CD4-positive, CD25-positive, alpha-beta regulatory T cell (primary cell): ENCODE measurements around the gene CEP43. TPM values are rescaled to one million over a fixed set of nuclear protein-coding genes. Genes with fewer than 3 reads are reported as not detected.

Source experiments
- ATAC-seq, 2 donors: fragments of 150-1000 bp; cut with Tn5 transposase; one replicate each; pipeline ENCODE4 v1.10.0; 2021; ENCODE audit warnings: low read depth in 2 of 2, moderate number of reproducible peaks in 2 of 2, moderate library complexity in 1 of 2
- DNase-seq, 3 donors: peaks; one replicate each; pipeline versions ENCODE4 v3.0.0 to v3.0.0-alpha.2; 2012 to 2022; ENCODE audit warnings: mixed read lengths in 1 of 3
- H3K27ac ChIP-seq: one replicate; pipeline ENCODE4 v1.7.0; 2013; ENCODE audit warnings: mild to moderate bottlenecking, low read length; ENCODE audit not compliant: insufficient read depth, poor library complexity, severe bottlenecking
- H3K27me3 ChIP-seq: one replicate; pipeline ENCODE4 v1.7.0; 2013; ENCODE audit warnings: low read length; ENCODE audit not compliant: control insufficient read depth, insufficient read depth
- H3K36me3 ChIP-seq: one replicate; pipeline ENCODE4 v1.7.0; 2013; ENCODE audit warnings: mild to moderate bottlenecking, low read length, moderate library complexity; ENCODE audit not compliant: control insufficient read depth, insufficient read depth
- H3K4me1 ChIP-seq: 2 replicates; pipeline ENCODE4 v1.7.0; 2013; ENCODE audit warnings: mild to moderate bottlenecking, low read length; ENCODE audit not compliant: insufficient read depth, control insufficient read depth, poor library complexity, severe bottlenecking
- H3K4me3 ChIP-seq: one replicate; pipeline ENCODE4 v1.7.0; 2013; ENCODE audit warnings: low read depth, mild to moderate bottlenecking, low read length, moderate library complexity
- H3K9me3 ChIP-seq, 2 experiments: 1 replicate in 1 of 2; 2 replicates in 1 of 2; pipeline ENCODE4 v1.7.0; 2013; ENCODE audit warnings: low read length in 2 of 2, mild to moderate bottlenecking in 1 of 2, moderate library complexity in 1 of 2; ENCODE audit not compliant: control insufficient read depth in 2 of 2
- H3K27ac Mint-ChIP-seq, 3 donors: one replicate each; pipeline ENCODE4 v1.8.0; 2020 to 2022; ENCODE audit warnings: mild to moderate bottlenecking in 3 of 3, mixed read lengths in 3 of 3, moderate library complexity in 2 of 3
- H3K27me3 Mint-ChIP-seq: one replicate; pipeline ENCODE4 v1.8.0; 2022; ENCODE audit warnings: mild to moderate bottlenecking, mixed read lengths
- H3K36me3 Mint-ChIP-seq: one replicate; pipeline ENCODE4 v1.8.0; 2020; ENCODE audit warnings: mixed read lengths
- H3K4me1 Mint-ChIP-seq, 4 donors: one replicate each; pipeline ENCODE4 v1.8.0; 2020 to 2022; ENCODE audit warnings: mixed read lengths in 4 of 4, mild to moderate bottlenecking in 1 of 4
- H3K4me3 Mint-ChIP-seq, 4 donors: one replicate each; pipeline ENCODE4 v1.8.0; 2020 to 2022; ENCODE audit warnings: mild to moderate bottlenecking in 4 of 4, mixed read lengths in 4 of 4, moderate library complexity in 3 of 4
- H3K9me3 Mint-ChIP-seq, 7 donors: one replicate each; pipeline ENCODE4 v1.8.0; 2020 to 2022; ENCODE audit warnings: mixed read lengths in 7 of 7, mild to moderate bottlenecking in 3 of 7, moderate library complexity in 2 of 7
- polyA plus RNA-seq, 4 donors: library from polyadenylated mRNA; unstranded; fragments of 300-500 nt; fragmentation: Illumina TruSeq; gene quantifications; one replicate each; pipeline ENCODE4 v1.2.3, GENCODE V29; 2021
- total RNA-seq: library from RNA; stranded (reverse); gene quantifications from one replicate; pipeline ENCODE4 v1.2.3, GENCODE V29; 2022

Gene CEP43
- total and polyA plus RNA-seq, 5 donors from 2014 or later, result 5.6 to 32.5 (median 8.6) TPM

DNA sequence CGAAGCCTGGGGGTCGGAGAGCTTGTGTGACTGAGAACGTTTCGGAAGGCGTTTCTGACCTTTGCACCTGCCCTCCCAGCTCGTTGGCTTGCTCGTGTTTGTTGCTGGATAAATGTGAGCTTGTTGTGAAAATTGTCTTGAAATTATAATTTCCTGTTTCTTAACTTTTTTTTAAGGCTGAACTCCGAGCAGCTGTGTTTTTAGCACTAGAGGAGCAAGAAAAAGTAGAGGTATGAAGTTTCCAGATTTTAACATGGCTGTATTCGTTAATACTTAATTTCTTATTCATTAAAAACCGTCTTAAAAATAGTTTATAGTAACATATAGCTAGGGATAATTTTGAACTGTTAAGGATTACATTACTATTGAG is 672 bp downstream of the CEP43 start:
- H3K36me3 Mint-ChIP-seq, result peaks cover 5% of the 10 kb centered on the region
- H3K27ac Mint-ChIP-seq, result peak overlapping the region; percentile 78 to 85 (median 83)
- H3K9me3 ChIP-seq, result no peaks in the 10 kb centered on the region
- H3K4me1 ChIP-seq, result peaks cover 36% of the 10 kb centered on the region
- H3K9me3 Mint-ChIP-seq, result no peaks in the 10 kb centered on the region
- peak overlapping the region; percentile 92 to 97 (median 94) for H3K4me3 Mint-ChIP-seq
- H3K27ac ChIP-seq, result peak overlapping the region; percentile 79
- no peaks in the 10 kb centered on the region for H3K27me3 Mint-ChIP-seq
- no peaks in the 10 kb centered on the region for H3K27me3 ChIP-seq
- H3K4me3 ChIP-seq, result peak overlapping the region; percentile 86
- no peak for ATAC-seq
- H3K4me1 Mint-ChIP-seq, result peaks cover 30 to 46% (median 35%) of the 10 kb centered on the region in 4 donors
- DNase-seq, result peak in 2 of 3 donors; percentile 20 to 26
- peaks cover 14% of the 10 kb centered on the region for H3K36me3 ChIP-seq

DNA sequence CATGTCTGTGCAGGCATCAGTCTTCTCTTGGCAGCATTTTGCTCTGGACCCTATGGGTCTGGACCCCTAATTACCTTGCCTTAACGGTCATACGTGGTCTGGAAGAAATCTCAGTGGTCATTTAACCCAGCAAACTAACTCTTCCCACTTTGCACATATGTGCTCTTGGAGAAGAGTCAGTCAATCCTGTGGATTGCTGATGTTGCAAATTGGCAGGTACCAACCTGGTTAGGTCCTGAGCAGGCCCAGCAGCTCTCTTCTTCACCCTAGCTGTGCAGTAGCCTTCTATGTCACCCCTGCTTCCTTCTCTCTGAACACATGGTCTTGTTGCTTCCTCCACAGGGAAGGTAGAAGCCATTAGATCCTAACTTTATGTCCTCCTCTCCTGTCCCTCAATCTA is 1.6 kb downstream of the CEP43 start:
- Histone ChIP-seq H3K36me3 (peaks cover 15% of the 10 kb centered on the region), H3K4me3 (peak overlapping the region; percentile 86), H3K9me3 (no peaks in the 10 kb centered on the region), H3K27ac (no peak overlapping the region), H3K27me3 (no peaks in the 10 kb centered on the region), H3K4me1 (peaks cover 36% of the 10 kb centered on the region)
- H3K4me1 Mint-ChIP-seq, result peaks cover 29 to 44% (median 32%) of the 10 kb centered on the region in 4 donors
- H3K27me3 Mint-ChIP-seq, result no peaks in the 10 kb centered on the region
- DNase-seq, result no peak
- ATAC-seq, result no peak
- peak overlapping the region; percentile 73 to 97 (median 93) for H3K4me3 Mint-ChIP-seq
- H3K9me3 Mint-ChIP-seq, result no peaks in the 10 kb centered on the region
- peak overlapping the region in 1 of 3 donors; percentile 78 for H3K27ac Mint-ChIP-seq
- H3K36me3 Mint-ChIP-seq, result peaks cover 12% of the 10 kb centered on the region

- H3K36me3 Mint-ChIP-seq, result peaks cover 42% of the 10 kb centered on the region
- H3K4me1 Mint-ChIP-seq, result peaks cover 21 to 36% (median 25%) of the 10 kb centered on the region in 4 donors
- Histone ChIP-seq H3K4me3 (no peak overlapping the region), H3K36me3 (peaks cover 32% of the 10 kb centered on the region), H3K27me3 (no peaks in the 10 kb centered on the region), H3K4me1 (peaks cover 20% of the 10 kb centered on the region), H3K27ac (no peak overlapping the region), H3K9me3 (no peaks in the 10 kb centered on the region)
- no peak for ATAC-seq
- no peaks in the 10 kb centered on the region for H3K9me3 Mint-ChIP-seq
- DNase-seq, result no peak
- H3K27ac Mint-ChIP-seq, result no peak overlapping the region
- H3K27me3 Mint-ChIP-seq, result no peaks in the 10 kb centered on the region
- H3K4me3 Mint-ChIP-seq, result peak overlapping the region in 1 of 4 donors; percentile 2
Observed at GRCh38 chr6:167005350-167006159, 6.4 kb downstream of the CEP43 start.

DNA sequence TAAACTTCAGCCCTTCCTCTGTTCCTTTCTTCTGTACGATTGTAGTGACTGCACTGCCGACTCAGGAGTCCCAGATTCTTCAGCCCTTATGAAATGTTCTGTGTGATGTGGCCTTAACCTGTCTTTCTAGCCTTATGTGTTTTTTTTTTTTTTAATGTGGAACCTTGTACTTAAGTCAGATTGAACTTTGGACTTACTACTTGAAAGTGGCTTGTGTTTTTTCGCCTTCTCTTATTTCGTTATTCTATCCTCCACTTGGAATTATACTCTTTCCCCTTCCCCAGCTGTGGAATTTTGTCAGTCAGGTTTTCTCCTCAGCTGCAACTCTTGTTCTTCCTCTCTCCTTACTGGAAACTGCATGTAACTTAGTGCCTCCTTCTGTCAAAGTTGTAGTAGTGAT is 8.8 kb downstream of the CEP43 start:
- Histone ChIP-seq H3K4me1 (no peaks in the 10 kb centered on the region), H3K36me3 (peaks cover 50% of the 10 kb centered on the region), H3K4me3 (no peak overlapping the region), H3K27ac (no peak overlapping the region), H3K9me3 (no peaks in the 10 kb centered on the region), H3K27me3 (no peaks in the 10 kb centered on the region)
- no peak overlapping the region for H3K4me3 Mint-ChIP-seq
- ATAC-seq (no peak), DNase-seq (no peak)
- H3K9me3 Mint-ChIP-seq, result no peaks in the 10 kb centered on the region
- H3K27me3 Mint-ChIP-seq, result no peaks in the 10 kb centered on the region
- peaks cover 55% of the 10 kb centered on the region for H3K36me3 Mint-ChIP-seq
- H3K27ac Mint-ChIP-seq, result peak overlapping the region in 2 of 3 donors; percentile 15 to 73
- H3K4me1 Mint-ChIP-seq, result peaks cover 10 to 21% (median 13%) of the 10 kb centered on the region in 4 donors

GRCh38 chr6:167013067-167013466 is 13.9 kb downstream of the CEP43 start:
- Histone ChIP-seq H3K27me3 (no peaks in the 10 kb centered on the region), H3K27ac (no peak overlapping the region), H3K36me3 (peaks cover 40% of the 10 kb centered on the region), H3K4me1 (no peaks in the 10 kb centered on the region), H3K4me3 (no peak overlapping the region), H3K9me3 (no peaks in the 10 kb centered on the region)
- Mint-ChIP-seq H3K4me1 (peaks cover 9 to 17% (median 14%) of the 10 kb centered on the region in 4 donors), H3K36me3 (peaks cover 43% of the 10 kb centered on the region), H3K27me3 (no peaks in the 10 kb centered on the region), H3K27ac (peak overlapping the region; percentile 38 to 69 (median 63)), H3K4me3 (no peak overlapping the region), H3K9me3 (no peaks in the 10 kb centered on the region)
- DNase-seq (no peak), ATAC-seq (no peak)

- H3K9me3 ChIP-seq, result no peaks in the 10 kb centered on the region
- no peak overlapping the region for H3K27ac Mint-ChIP-seq
- no peak overlapping the region for H3K4me3 ChIP-seq
- H3K36me3 ChIP-seq, result peaks cover 40% of the 10 kb centered on the region
- H3K27ac ChIP-seq, result no peak overlapping the region
- no peaks in the 10 kb centered on the region for H3K27me3 ChIP-seq
- peaks cover 10 to 19% (median 14%) of the 10 kb centered on the region in 4 donors for H3K4me1 Mint-ChIP-seq
- peaks cover 41% of the 10 kb centered on the region for H3K36me3 Mint-ChIP-seq
- ATAC-seq (no peak), DNase-seq (no peak)
- H3K9me3 Mint-ChIP-seq, result no peaks in the 10 kb centered on the region
- no peaks in the 10 kb centered on the region for H3K4me1 ChIP-seq
- no peak overlapping the region for H3K4me3 Mint-ChIP-seq
- H3K27me3 Mint-ChIP-seq, result no peaks in the 10 kb centered on the region
Observed at GRCh38 chr6:167013946-167014345, 14.7 kb downstream of the CEP43 start.

GRCh38 chr6:167015302-167015701 is 16.1 kb downstream of the CEP43 start:
- Mint-ChIP-seq H3K9me3 (no peaks in the 10 kb centered on the region), H3K4me1 (peaks cover 6 to 18% (median 12%) of the 10 kb centered on the region in 4 donors), H3K27ac (no peak overlapping the region), H3K27me3 (no peaks in the 10 kb centered on the region), H3K4me3 (no peak overlapping the region), H3K36me3 (peaks cover 42% of the 10 kb centered on the region)
- peaks cover 37% of the 10 kb centered on the region for H3K36me3 ChIP-seq
- no peak for DNase-seq
- no peak for ATAC-seq
- no peaks in the 10 kb centered on the region for H3K4me1 ChIP-seq
- H3K4me3 ChIP-seq, result no peak overlapping the region
- no peaks in the 10 kb centered on the region for H3K27me3 ChIP-seq
- H3K27ac ChIP-seq, result no peak overlapping the region
- no peaks in the 10 kb centered on the region for H3K9me3 ChIP-seq

- H3K27ac Mint-ChIP-seq, result peak overlapping the region in 1 of 3 donors; percentile 82
- peaks cover 15% of the 10 kb centered on the region for H3K36me3 Mint-ChIP-seq
- Histone ChIP-seq H3K36me3 (peaks cover 29% of the 10 kb centered on the region), H3K4me3 (peak overlapping the region; percentile 69), H3K4me1 (no peaks in the 10 kb centered on the region), H3K27me3 (no peaks in the 10 kb centered on the region), H3K9me3 (no peaks in the 10 kb centered on the region), H3K27ac (no peak overlapping the region)
- H3K4me1 Mint-ChIP-seq, result peaks cover 2 to 12% (median 7%) of the 10 kb centered on the region in 4 donors
- H3K9me3 Mint-ChIP-seq, result no peaks in the 10 kb centered on the region
- no peak for DNase-seq
- no peak for ATAC-seq
- no peaks in the 10 kb centered on the region for H3K27me3 Mint-ChIP-seq
- H3K4me3 Mint-ChIP-seq, result peak overlapping the region in 1 of 4 donors; percentile 31
Observed at GRCh38 chr6:167020206-167020605, 21.0 kb downstream of the CEP43 start.
